Skeletal muscle satellite cell (primary cell): Measurements from ENCODE around the gene HEG1.

Source experiments
- H3K27me3 ChIP-seq: 2 replicates; pipeline ENCODE4 v1.7.0; 2013; ENCODE audit warnings: low read length; ENCODE audit not compliant: control insufficient read depth, insufficient read depth
- H3K36me3 ChIP-seq: 2 replicates; pipeline ENCODE4 v1.7.0; 2013; ENCODE audit warnings: mild to moderate bottlenecking, control low read depth, low read length; ENCODE audit not compliant: insufficient read depth
- H3K4me1 ChIP-seq: 2 replicates; pipeline ENCODE4 v1.7.0; 2013; ENCODE audit warnings: low read length; ENCODE audit not compliant: control insufficient read depth, insufficient read depth
- H3K4me2 ChIP-seq: 2 replicates; pipeline ENCODE4 v1.7.0; 2013; ENCODE audit warnings: mild to moderate bottlenecking, low read length
- H3K4me3 ChIP-seq: 2 replicates; pipeline ENCODE4 v1.7.0; 2013; ENCODE audit warnings: low read length
- H3K9ac ChIP-seq: 2 replicates; pipeline ENCODE4 v1.7.0; 2013; ENCODE audit warnings: mild to moderate bottlenecking, low read depth, low read length, moderate library complexity
- H3K9me3 ChIP-seq: replicated peaks from 2 replicates; pipeline ENCODE4 v1.7.0; 2013; ENCODE audit warnings: mild to moderate bottlenecking, control low read depth, low read length

The HEG1 gene

DNA sequence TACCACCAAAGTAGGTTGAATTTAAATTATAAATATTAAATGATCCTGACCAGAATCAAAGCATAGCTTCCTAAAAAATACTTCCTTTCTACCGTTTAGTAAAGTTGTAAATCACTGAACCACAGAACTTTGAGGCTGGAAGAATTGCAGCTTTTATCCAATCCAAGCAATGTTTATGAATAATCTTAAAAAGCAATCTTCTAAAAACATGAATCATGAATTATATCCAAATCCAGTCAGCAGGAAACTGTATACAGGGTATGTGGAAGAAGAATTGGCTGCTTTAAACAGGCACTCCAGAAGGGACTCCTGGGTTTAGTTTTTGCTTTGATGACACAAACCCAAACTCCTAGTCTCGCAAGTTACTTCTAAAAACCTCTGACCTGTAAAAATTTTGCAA is 30.2 kb downstream of the HEG1 start:
- no peak overlapping the region for H3K9ac ChIP-seq
- H3K36me3 ChIP-seq: peaks cover 41% of the 10 kb centered on the region
- no peaks in the 10 kb centered on the region for H3K27me3 ChIP-seq
- peaks cover 16% of the 10 kb centered on the region for H3K4me1 ChIP-seq
- no peak overlapping the region for H3K4me3 ChIP-seq
- no peak overlapping the region for H3K4me2 ChIP-seq
- no peaks in the 10 kb centered on the region for H3K9me3 ChIP-seq

DNA sequence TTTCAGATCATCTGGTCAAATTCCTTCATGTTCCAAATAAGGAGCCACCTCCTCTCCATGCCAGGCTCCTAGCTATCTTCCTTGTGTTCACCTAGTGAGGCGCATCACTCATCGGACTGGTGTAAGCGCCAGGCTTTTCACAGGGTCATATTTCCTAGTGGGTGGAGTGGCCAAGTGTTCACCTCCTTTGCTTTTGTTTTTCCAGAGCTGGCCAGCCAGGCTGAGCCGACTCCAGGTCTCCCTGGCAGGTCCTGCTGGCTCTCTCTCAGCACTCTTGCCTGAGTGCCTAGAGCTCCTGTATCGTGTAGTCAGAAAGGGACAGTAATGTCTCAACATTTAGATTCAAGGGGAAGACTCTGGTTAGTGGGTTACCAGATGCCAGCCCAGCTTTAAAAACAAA is 31.0 kb downstream of the HEG1 start:
- no peak overlapping the region for H3K4me3 ChIP-seq
- no peaks in the 10 kb centered on the region for H3K27me3 ChIP-seq
- H3K9ac ChIP-seq: no peak overlapping the region
- peaks cover 49% of the 10 kb centered on the region for H3K36me3 ChIP-seq
- no peaks in the 10 kb centered on the region for H3K9me3 ChIP-seq
- peaks cover 16% of the 10 kb centered on the region for H3K4me1 ChIP-seq
- H3K4me2 ChIP-seq: no peak overlapping the region

DNA sequence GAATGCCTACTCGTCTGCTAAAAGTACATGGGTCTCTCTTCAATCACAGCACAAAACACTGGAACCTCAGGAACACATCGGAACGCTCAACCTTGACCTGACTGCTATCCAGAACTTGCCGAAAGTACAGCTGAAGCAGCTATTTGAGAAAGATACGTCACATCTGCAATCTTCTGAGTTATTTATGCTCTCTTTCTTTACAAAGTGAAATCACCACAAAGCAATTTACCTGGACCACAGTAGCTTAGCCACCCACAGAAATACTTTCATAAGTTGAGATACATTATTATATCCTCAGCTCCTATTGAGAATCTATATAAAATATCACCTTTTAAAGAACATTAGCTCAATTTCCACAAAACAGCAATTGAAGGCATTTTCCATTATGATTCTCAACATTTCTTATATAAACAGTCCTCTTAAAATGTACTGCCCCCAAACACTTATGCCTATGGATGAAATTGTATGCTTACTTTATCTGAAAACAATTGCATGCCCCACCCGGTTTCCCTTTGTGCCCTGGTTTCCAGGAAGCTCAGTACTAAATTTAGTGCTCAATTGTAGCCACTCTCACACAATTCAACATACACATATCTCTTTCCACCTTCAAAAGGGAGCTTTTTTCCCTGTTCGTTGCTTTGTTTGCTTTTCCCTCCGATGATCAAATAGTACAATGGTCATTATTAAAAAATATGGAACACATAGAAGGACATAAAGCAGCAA is 31.8 kb downstream of the HEG1 start:
- Histone ChIP-seq H3K9ac (no peak overlapping the region), H3K9me3 (no peaks in the 10 kb centered on the region), H3K4me1 (peaks cover 16% of the 10 kb centered on the region), H3K36me3 (peaks cover 54% of the 10 kb centered on the region), H3K27me3 (no peaks in the 10 kb centered on the region), H3K4me3 (no peak overlapping the region), H3K4me2 (no peak overlapping the region)

DNA sequence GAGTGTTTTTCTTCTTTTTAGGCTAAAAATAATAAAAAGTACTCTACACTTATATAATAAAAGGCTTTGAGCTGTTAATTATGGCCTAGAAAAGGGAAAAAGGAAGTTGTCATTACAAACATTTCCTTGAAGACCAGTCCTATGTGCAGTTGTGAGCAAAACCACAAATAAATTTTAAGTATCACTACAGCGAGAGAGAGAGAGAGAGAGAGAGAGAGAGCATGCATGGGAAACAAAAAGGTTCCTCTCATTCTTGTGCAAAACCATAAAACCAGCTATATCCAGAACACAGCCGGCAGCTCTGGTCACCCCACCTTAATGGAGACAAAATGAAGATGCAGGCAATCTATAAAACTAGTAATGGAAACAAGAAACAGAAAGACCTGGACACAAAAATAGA is 33.6 kb downstream of the HEG1 start:
- Histone ChIP-seq H3K36me3 (peaks cover 48% of the 10 kb centered on the region), H3K9me3 (no peaks in the 10 kb centered on the region), H3K27me3 (no peaks in the 10 kb centered on the region), H3K4me1 (peaks cover 16% of the 10 kb centered on the region), H3K4me2 (no peak overlapping the region), H3K4me3 (no peak overlapping the region), H3K9ac (no peak overlapping the region)

DNA sequence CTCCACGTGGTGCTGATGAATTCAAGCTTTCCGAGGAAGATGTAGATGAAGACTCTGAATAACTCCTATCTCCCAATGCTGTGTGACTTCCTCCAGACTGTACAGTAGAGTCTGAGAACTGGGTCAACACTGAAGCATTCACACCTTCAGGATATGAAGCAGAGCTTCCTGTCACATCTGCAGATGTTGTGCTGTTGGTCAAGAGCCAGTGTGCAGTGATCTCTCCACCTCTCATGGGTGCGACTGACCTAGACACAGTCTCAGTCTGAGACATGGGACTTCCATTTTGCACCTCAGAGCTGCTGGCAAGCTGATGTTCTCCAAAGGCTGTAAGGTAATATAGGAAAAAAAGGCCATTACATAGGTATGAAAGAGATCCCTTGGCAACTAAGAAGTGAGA is 36.5 kb downstream of the HEG1 start:
- no peaks in the 10 kb centered on the region for H3K27me3 ChIP-seq
- H3K4me1 ChIP-seq: no peaks in the 10 kb centered on the region
- peaks cover 40% of the 10 kb centered on the region for H3K36me3 ChIP-seq
- no peak overlapping the region for H3K4me3 ChIP-seq
- H3K4me2 ChIP-seq: no peak overlapping the region
- H3K9ac ChIP-seq: no peak overlapping the region
- no peaks in the 10 kb centered on the region for H3K9me3 ChIP-seq

DNA sequence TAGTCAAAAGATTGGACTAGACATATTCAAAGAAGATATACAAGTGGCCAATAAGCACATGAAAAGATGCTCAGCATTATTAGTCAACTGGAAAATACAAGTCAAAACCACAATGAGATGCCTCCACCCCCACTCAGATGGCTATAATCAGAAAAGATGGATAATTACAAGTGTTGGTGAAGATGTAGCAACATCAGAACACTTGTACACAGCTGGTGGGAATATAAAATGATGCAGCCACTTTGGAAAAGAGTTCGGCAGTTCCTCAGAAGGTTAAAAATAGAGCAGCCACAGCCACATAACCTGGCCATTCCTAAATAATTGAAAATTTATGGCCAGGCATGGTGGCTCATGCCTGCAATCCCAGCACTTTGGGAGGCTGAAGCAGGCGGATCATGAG is 38.4 kb downstream of the HEG1 start:
- Histone ChIP-seq H3K27me3 (no peaks in the 10 kb centered on the region), H3K4me1 (no peaks in the 10 kb centered on the region), H3K4me2 (no peak overlapping the region), H3K9ac (no peak overlapping the region), H3K9me3 (no peaks in the 10 kb centered on the region), H3K4me3 (no peak overlapping the region), H3K36me3 (peaks cover 57% of the 10 kb centered on the region)

DNA sequence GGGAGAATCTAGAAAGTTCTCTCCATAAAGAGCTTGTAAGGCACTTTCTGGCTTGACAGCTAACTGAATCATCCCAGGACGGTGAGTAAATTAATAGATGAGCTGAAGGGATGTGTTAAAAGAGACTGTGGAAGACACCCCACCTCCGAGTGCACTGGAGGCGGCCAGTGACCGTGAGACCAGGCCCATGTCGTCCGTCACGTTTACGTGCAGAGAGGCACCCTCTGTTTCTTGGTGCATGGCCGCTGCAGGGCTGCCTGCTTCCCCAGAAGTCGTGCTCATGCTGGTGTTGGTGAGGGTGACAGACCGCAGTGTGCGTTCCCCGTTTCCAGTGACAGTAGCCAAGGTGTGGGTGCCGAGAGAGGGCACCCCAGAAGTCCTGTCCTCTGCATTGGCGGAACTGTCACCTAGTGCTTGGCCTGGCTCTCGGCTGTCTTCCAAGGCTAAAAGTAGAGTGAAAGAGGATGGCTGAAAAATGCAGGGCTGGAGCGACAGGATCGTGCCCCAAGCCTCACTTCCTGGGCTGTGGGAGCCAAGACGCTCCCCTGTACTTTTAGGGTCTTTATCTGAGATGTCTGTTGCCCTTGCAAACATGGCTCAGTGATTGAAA is 41.1 kb downstream of the HEG1 start:
- Histone ChIP-seq H3K27me3 (no peaks in the 10 kb centered on the region), H3K9me3 (no peaks in the 10 kb centered on the region), H3K4me2 (no peak overlapping the region), H3K4me3 (no peak overlapping the region), H3K9ac (no peak overlapping the region), H3K36me3 (peaks cover 64% of the 10 kb centered on the region), H3K4me1 (peaks cover 3% of the 10 kb centered on the region)

DNA sequence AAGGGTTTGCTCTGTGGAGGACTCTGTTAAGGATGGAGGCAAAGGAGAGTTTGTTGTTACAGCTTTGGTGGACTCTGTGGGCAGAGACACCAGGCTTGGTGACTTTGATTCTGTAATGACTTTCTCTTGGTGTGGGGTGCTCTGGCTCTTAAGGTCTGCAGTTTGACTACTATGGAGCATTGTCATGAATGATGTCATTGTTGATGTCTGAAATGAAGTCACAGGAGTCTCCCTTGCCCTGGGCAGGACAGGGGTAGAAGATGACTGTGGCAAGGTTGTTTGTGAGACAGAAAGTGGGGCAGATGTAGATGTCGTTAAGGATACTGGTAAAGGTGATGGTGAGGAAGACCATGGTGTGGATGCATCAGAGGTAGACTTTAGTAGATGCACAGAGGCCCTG is 42.7 kb downstream of the HEG1 start:
- no peaks in the 10 kb centered on the region for H3K27me3 ChIP-seq
- H3K36me3 ChIP-seq: peaks cover 55% of the 10 kb centered on the region
- peaks cover 3% of the 10 kb centered on the region for H3K4me1 ChIP-seq
- H3K9ac ChIP-seq: no peak overlapping the region
- no peaks in the 10 kb centered on the region for H3K9me3 ChIP-seq
- no peak overlapping the region for H3K4me2 ChIP-seq
- H3K4me3 ChIP-seq: no peak overlapping the region

DNA sequence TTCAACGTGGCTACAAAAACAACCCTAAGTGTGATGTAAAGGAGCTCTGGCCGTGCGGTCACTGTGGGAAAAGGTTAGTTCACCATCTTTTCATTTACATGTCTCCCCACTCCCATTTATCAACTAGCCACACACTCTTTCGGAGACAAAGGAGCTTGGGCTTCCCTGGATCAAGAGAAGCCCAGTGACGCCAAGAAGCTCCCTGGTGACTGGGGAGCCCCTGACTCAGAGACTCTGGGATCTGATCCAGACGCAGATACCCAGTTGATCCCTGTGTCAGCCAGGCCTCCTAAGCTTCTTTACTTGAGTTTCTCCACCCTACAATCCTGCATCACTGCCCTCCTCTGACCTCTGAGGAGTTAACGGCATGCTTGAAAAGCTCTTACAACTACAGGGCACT is 43.9 kb downstream of the HEG1 start:
- H3K9ac ChIP-seq: no peak overlapping the region
- H3K4me2 ChIP-seq: no peak overlapping the region
- peaks cover 61% of the 10 kb centered on the region for H3K36me3 ChIP-seq
- peaks cover 3% of the 10 kb centered on the region for H3K4me1 ChIP-seq
- no peaks in the 10 kb centered on the region for H3K27me3 ChIP-seq
- no peaks in the 10 kb centered on the region for H3K9me3 ChIP-seq
- H3K4me3 ChIP-seq: no peak overlapping the region

DNA sequence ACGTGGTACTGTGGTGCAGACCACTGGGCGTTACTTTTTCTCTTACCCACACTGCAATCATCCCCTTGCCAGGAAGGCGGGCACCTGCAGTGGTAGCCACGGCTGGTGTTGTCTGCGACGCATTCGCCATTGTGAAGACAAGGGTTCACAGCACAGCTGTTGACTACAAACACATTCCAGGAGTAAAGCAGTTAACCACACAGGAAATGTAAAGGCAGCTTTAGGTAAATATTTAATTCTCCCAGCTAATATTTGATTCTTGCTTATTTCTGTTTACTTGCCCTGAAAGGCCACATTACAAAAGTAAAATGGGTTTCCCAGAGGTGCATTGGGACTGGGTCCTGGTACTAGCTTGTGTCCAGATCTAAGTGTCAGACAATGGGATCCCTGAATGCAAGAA is 45.4 kb downstream of the HEG1 start:
- H3K27me3 ChIP-seq: no peaks in the 10 kb centered on the region
- H3K4me1 ChIP-seq: peaks cover 3% of the 10 kb centered on the region
- H3K9ac ChIP-seq: no peak overlapping the region
- no peak overlapping the region for H3K4me2 ChIP-seq
- H3K9me3 ChIP-seq: no peaks in the 10 kb centered on the region
- peaks cover 75% of the 10 kb centered on the region for H3K36me3 ChIP-seq
- no peak overlapping the region for H3K4me3 ChIP-seq

DNA sequence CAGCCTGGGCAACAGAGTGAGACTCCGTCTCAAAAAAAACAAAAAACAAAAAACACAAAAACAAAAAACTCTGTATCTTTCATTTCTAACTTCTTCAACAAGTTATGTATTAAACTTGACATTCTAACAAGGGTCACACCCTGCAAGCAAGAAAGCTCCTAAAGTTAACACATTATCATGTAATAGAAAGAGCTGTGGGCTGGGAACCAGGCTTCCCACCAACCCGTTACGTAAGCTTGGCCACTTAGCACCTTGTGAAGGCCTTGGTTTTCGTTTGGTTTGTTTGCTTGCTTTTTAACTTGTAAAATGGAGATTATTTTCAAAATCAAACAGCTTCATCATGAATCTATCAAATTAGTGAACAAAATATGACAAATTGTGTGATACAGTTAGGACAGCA is 47.0 kb downstream of the HEG1 start:
- no peaks in the 10 kb centered on the region for H3K27me3 ChIP-seq

DNA sequence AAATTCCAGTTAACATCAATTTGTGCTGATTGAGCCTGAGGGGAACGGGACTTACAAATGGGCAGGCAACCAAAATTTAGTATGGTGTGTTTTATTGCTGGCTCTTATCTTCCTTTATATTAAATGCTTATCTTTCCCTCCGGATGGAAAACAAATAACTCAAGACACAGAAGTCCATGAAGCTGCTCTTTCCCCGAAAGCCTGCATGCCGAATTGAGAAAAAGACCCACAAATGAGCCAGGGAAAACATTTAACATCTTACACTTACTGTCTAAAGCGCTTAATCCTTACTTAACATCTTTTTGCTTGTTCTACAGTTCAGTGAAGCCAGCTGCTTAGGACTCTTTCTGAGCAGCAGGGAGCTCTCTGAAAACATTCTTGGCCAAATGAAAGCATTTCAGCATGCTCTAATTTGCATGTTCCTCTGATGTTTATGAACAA is 49.5 kb downstream of the HEG1 start:
- Histone ChIP-seq H3K36me3 (peaks cover 68% of the 10 kb centered on the region), H3K4me1 (peaks cover 14% of the 10 kb centered on the region), H3K27me3 (no peaks in the 10 kb centered on the region), H3K4me2 (no peak overlapping the region), H3K9ac (no peak overlapping the region), H3K9me3 (no peaks in the 10 kb centered on the region), H3K4me3 (no peak overlapping the region)

More for the DNA sequence above, 47.0 kb downstream of the HEG1 start:
- H3K9ac ChIP-seq: no peak overlapping the region
- H3K36me3 ChIP-seq: peaks cover 74% of the 10 kb centered on the region
- no peaks in the 10 kb centered on the region for H3K9me3 ChIP-seq
- peaks cover 12% of the 10 kb centered on the region for H3K4me1 ChIP-seq
- no peak overlapping the region for H3K4me3 ChIP-seq
- H3K4me2 ChIP-seq: no peak overlapping the region
